Esophagus mucosa (tissue), 1 donor: Measurements from ENCODE around the gene MYOM1. TPM values are rescaled to one million over a fixed set of nuclear protein-coding genes. Genes with fewer than 3 reads are reported as not detected.
"Not testable (repeated sequence)": the region's sequence is repeated elsewhere in the genome, so short reads cannot be mapped to it uniquely, and the experiment has no call there.

Experiments
- ATAC-seq: fragments of 200-7000 bp; cut with Tn5 transposase; one replicate; pipeline ENCODE4 v1.9.1; 2020
- total RNA-seq: library from RNA; stranded (reverse); gene quantifications from one replicate; pipeline ENCODE4 v1.2.4, GENCODE V29; 2023
- donor health status: DM: yes; HTN: yes; CAD: no.

MYOM1 gene
- total RNA-seq, 1 donor from 2014 or later: 0.32 TPM

- ATAC-seq: no peak
Measured at GRCh38 chr18:3053081-3053480, 166.7 kb downstream of the MYOM1 start.

GRCh38 chr18:3052411-3052758 is 167.4 kb downstream of the MYOM1 start:
- ATAC-seq: no peak

- peak; percentile 51 for ATAC-seq
Measured at GRCh38 chr18:3051718-3052410, 167.9 kb downstream of the MYOM1 start.

GRCh38 chr18:3049897-3050454 is 169.8 kb downstream of the MYOM1 start:
- ATAC-seq: not testable (repeated sequence)

- ATAC-seq: no peak
Measured at GRCh38 chr18:3048820-3049349, 170.9 kb downstream of the MYOM1 start.

- ATAC-seq: no peak
Measured at GRCh38 chr18:3048121-3048520, 171.6 kb downstream of the MYOM1 start.

GRCh38 chr18:3046216-3046808 is 173.5 kb downstream of the MYOM1 start:
- no peak for ATAC-seq

GRCh38 chr18:3044931-3045698 is 174.7 kb downstream of the MYOM1 start:
- ATAC-seq: no peak

GRCh38 chr18:3042379-3042778 is 177.4 kb downstream of the MYOM1 start:
- no peak for ATAC-seq

- no peak for ATAC-seq
Measured at GRCh38 chr18:3041843-3042242, 177.9 kb downstream of the MYOM1 start.

- ATAC-seq: no peak
Measured at GRCh38 chr18:3040881-3041280, 178.9 kb downstream of the MYOM1 start.

- no peak for ATAC-seq
Measured at GRCh38 chr18:3040173-3040572, 179.6 kb downstream of the MYOM1 start.

- ATAC-seq: peak; percentile 95
Measured at GRCh38 chr18:3037423-3037915, 182.3 kb downstream of the MYOM1 start.

- ATAC-seq: peak; percentile 81
Measured at GRCh38 chr18:3036108-3036507, 183.7 kb downstream of the MYOM1 start.

GRCh38 chr18:3035635-3036034 is 184.1 kb downstream of the MYOM1 start:
- ATAC-seq: no peak

GRCh38 chr18:3032721-3033120 is 187.0 kb downstream of the MYOM1 start:
- no peak for ATAC-seq

GRCh38 chr18:3029215-3029952 is 190.4 kb downstream of the MYOM1 start:
- ATAC-seq: no peak

GRCh38 chr18:3028115-3028514 is 191.7 kb downstream of the MYOM1 start:
- ATAC-seq: not testable (repeated sequence)

- ATAC-seq: no peak
Measured at GRCh38 chr18:3027370-3027891, 192.3 kb downstream of the MYOM1 start.

GRCh38 chr18:3025544-3025943 is 194.2 kb downstream of the MYOM1 start:
- no peak for ATAC-seq

GRCh38 chr18:3023603-3024002 is 196.2 kb downstream of the MYOM1 start:
- ATAC-seq: not testable (repeated sequence)
